ENCODE data around the gene EYS.
A peak's percentile ranks its signal among the peaks of the same experiment; 100 is the strongest.

GRCh38 chr6:63910863-63911551, 1796.0 kb downstream of the EYS start:
- no peak for TF ChIP-seq EZH2 (IDR thresholded peaks at IDR 0.05)
- peak; percentile 63; the same call in 1 of the 2 replicates for TF ChIP-seq POLR2AphosphoS5 (IDR thresholded peaks at IDR 0.05; ENCODE audit: borderline replicate concordance, low read depth, low read length)
- TF ChIP-seq FOXP2 (optimal IDR thresholded peaks at IDR 0.05; ENCODE audit: control extremely low read depth, extremely low read length, insufficient read depth): no peak

All from SK-N-MC (cell line).